Endodermal cell (in vitro differentiated cells): ENCODE data around the gene FADD. TPM values are rescaled to one million over a fixed set of nuclear protein-coding genes. Genes with fewer than 3 reads are reported as not detected.

Experiments
- DNase-seq: peaks from one replicate; pipeline ENCODE4 v3.0.0-alpha.2; 2017
- H3K27ac ChIP-seq: 2 replicates; pipeline ENCODE4 v1.5.1; 2013; ENCODE audit warnings: mild to moderate bottlenecking, low read depth, low read length, moderate library complexity
- H3K27me3 ChIP-seq: 2 replicates; pipeline ENCODE4 v1.6.1; 2013; ENCODE audit warnings: mild to moderate bottlenecking, low read length, moderate library complexity; ENCODE audit not compliant: insufficient read depth, control insufficient read depth, poor library complexity, severe bottlenecking
- H3K36me3 ChIP-seq: 2 replicates; pipeline ENCODE4 v1.7.0; 2013; ENCODE audit warnings: mild to moderate bottlenecking, low read length, moderate library complexity; ENCODE audit not compliant: control insufficient read depth, insufficient read depth
- H3K4me1 ChIP-seq: one replicate; pipeline ENCODE4 v1.7.0; 2013; ENCODE audit warnings: low read length; ENCODE audit not compliant: control insufficient read depth, insufficient read depth
- H3K4me3 ChIP-seq: 2 replicates; pipeline ENCODE4 v1.5.1; 2013; ENCODE audit warnings: mild to moderate bottlenecking, low read length, moderate library complexity
- H3K9ac ChIP-seq: 2 replicates; pipeline ENCODE4 v1.6.1; 2013; ENCODE audit warnings: mild to moderate bottlenecking, low read length, moderate library complexity; ENCODE audit not compliant: poor library complexity, severe bottlenecking; ENCODE audit errors: extremely low read depth
- H3K9me3 ChIP-seq: 2 replicates; pipeline ENCODE4 v1.6.1; 2013; ENCODE audit warnings: mild to moderate bottlenecking, low read length, moderate library complexity; ENCODE audit not compliant: control insufficient read depth
- H3K27ac Mint-ChIP-seq: 2 replicates; pipeline ENCODE4 v1.8.0; 2020; ENCODE audit warnings: mixed read lengths
- H3K27me3 Mint-ChIP-seq: 2 replicates; pipeline ENCODE4 v1.8.0; 2021; ENCODE audit warnings: mild to moderate bottlenecking, mixed read lengths; ENCODE audit not compliant: insufficient read depth
- H3K36me3 Mint-ChIP-seq: 2 replicates; pipeline ENCODE4 v1.8.0; 2020; ENCODE audit warnings: low read depth, mixed read lengths
- H3K4me1 Mint-ChIP-seq: 2 replicates; pipeline ENCODE4 v1.8.0; 2020; ENCODE audit warnings: mixed read lengths
- H3K4me3 Mint-ChIP-seq: 2 replicates; pipeline ENCODE4 v1.8.0; 2020; ENCODE audit warnings: mild to moderate bottlenecking, moderate library complexity, mixed read lengths
- H3K9me3 Mint-ChIP-seq: 2 replicates; pipeline ENCODE4 v1.8.0; 2020; ENCODE audit warnings: mild to moderate bottlenecking, mixed read lengths
- WGBS, 2 experiments: methylation state at CpG; one replicate each; pipeline versions ENCODE4 v1.1.5 to v1.1.7; 2013; ENCODE audit warnings: missing lambda C conversion rate in 2 of 2, mixed read lengths in 1 of 2; ENCODE audit not compliant: insufficient coverage in 1 of 2, insufficient read length in 1 of 2; 5-methylcytosine and 5-hydroxymethylcytosine counted together
- total RNA-seq, 2 donors: library from RNA; stranded (reverse); fragmentation: NEBNext Ultra II Directional in 1 of 2; extraction: Animal tissue kit (Norgen Biotek cat#: 25700) in 1 of 2; gene quantifications; 2 replicates in 1 of 2; 3 replicates in 1 of 2; pipeline ENCODE4 v1.2.1, GENCODE V29; 2021
- TF ChIP-seq, protein P1 (sequence below): fragments of 200-600 bp; sonication (generic); conservative IDR thresholded peaks from 2 replicates; pipeline ENCODE4 v1.5.0; 2021; ENCODE audit warnings: antibody characterized with exemption, mild to moderate bottlenecking

FADD gene
- total RNA-seq, 2 donors from 2014 or later, result 50.6 to 53.1 TPM

DNA sequence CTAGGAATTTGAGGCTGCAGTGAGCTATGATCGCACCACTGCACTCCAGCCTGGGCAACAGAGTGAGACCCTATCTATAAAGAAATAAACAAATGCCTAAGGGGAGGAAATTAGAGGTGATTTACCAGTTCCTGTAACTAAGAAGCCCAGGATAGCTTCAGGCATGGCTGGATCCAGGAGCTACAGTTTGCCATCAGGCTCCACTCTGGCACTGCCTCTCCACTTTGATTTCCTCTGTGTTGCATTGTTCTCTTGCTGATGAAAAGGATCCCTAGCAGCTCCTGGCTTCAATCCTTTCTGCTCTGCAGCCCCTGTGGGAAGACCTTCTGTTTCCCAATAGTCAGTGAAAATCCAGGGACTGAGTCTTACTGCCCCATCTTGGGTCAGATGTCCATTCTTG lies 20.1 kb upstream of the FADD start:
- H3K36me3 Mint-ChIP-seq, result no peaks in the 10 kb centered on the region
- H3K4me3 ChIP-seq, result no peak overlapping the region
- no peaks in the 10 kb centered on the region for H3K36me3 ChIP-seq
- H3K9ac ChIP-seq, result no peak overlapping the region
- DNase-seq, result no peak
- peaks cover 3% of the 10 kb centered on the region for H3K4me1 Mint-ChIP-seq
- no peak overlapping the region for H3K27ac ChIP-seq
- TF ChIP-seq, protein P1, sequence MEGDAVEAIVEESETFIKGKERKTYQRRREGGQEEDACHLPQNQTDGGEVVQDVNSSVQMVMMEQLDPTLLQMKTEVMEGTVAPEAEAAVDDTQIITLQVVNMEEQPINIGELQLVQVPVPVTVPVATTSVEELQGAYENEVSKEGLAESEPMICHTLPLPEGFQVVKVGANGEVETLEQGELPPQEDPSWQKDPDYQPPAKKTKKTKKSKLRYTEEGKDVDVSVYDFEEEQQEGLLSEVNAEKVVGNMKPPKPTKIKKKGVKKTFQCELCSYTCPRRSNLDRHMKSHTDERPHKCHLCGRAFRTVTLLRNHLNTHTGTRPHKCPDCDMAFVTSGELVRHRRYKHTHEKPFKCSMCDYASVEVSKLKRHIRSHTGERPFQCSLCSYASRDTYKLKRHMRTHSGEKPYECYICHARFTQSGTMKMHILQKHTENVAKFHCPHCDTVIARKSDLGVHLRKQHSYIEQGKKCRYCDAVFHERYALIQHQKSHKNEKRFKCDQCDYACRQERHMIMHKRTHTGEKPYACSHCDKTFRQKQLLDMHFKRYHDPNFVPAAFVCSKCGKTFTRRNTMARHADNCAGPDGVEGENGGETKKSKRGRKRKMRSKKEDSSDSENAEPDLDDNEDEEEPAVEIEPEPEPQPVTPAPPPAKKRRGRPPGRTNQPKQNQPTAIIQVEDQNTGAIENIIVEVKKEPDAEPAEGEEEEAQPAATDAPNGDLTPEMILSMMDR, result no peak
- peaks cover 3% of the 10 kb centered on the region for H3K4me1 ChIP-seq
- no peaks in the 10 kb centered on the region for H3K27me3 Mint-ChIP-seq
- no peaks in the 10 kb centered on the region for H3K9me3 Mint-ChIP-seq
- no peaks in the 10 kb centered on the region for H3K9me3 ChIP-seq
- H3K27ac Mint-ChIP-seq, result no peak overlapping the region
- H3K4me3 Mint-ChIP-seq, result no peak overlapping the region
- 94% methylated on average over 1 of the region's 1 CpG; no CpG with 5 or more reads in 1 of the 2 experiments for WGBS, 2 experiments
- H3K27me3 ChIP-seq, result no peaks in the 10 kb centered on the region

DNA sequence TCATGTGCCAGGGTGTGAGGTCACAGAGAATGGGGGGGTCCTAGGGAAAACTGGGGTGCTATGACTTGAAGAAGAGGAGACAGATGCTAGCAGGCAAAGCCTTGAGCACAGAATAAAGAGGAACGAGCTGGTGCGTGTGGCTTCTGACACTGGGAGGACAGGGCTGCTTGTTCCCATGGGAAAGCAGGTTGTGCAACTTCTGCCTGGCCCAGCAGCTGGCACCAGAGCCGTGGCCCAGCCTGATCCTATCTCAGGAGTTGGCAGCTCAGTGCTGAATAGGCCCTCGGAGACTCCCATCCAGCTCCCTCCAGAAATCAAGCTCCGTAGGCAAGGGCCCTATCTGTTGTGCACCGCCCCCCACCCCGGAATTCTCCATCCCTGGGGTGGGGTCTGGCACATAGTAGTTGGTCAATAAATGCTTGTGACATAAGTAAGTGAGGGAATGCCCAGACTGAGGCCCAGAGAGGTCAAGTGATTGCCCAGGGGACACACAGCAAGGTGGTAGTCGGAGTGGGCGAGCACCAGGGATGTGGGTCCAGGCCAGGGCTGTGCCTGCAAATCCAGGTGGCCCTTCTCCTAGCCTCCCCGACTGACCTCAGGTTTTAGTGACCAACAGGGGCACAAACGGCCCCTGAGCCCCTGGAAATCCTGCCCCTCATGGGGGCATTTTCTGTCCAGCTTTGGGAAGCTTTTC lies 19.5 kb upstream of the FADD start:
- Mint-ChIP-seq H3K27ac (no peak overlapping the region), H3K27me3 (no peaks in the 10 kb centered on the region), H3K9me3 (no peaks in the 10 kb centered on the region), H3K4me1 (peaks cover 3% of the 10 kb centered on the region), H3K36me3 (no peaks in the 10 kb centered on the region), H3K4me3 (no peak overlapping the region)
- no peaks in the 10 kb centered on the region for H3K9me3 ChIP-seq
- TF ChIP-seq, protein P1, result no peak
- WGBS, 2 experiments, result 94% methylated on average over 6 to 11 of the region's 11 CpGs
- H3K36me3 ChIP-seq, result no peaks in the 10 kb centered on the region
- no peak overlapping the region for H3K27ac ChIP-seq
- no peaks in the 10 kb centered on the region for H3K27me3 ChIP-seq
- peaks cover 3% of the 10 kb centered on the region for H3K4me1 ChIP-seq
- no peak overlapping the region for H3K9ac ChIP-seq
- no peak overlapping the region for H3K4me3 ChIP-seq
- no peak for DNase-seq

DNA sequence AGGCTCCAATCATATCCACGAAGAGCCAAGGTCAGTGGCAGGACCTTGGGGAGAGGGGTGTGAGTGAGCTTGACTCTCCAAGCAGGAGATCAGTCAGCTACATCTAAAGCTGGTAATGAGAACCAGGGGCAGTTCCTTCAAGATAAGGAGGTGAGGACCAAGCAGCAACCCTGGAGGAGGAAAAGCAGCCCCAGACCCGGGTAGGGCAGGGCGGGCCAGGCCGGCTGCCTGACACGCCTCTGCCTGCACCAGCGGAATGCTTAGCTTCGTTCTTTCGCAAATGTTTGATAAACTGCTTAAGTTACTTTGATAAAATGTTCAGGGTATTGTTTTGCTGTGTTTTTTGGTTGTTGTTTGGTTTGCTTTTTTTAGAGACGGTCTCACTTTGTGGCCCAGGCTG lies 18.7 kb upstream of the FADD start:
- TF ChIP-seq, protein P1, result no peak
- 88 to 90% methylated on average over 7 to 9 of the region's 9 CpGs for WGBS, 2 experiments

More for the DNA sequence above, 18.7 kb upstream of the FADD start:
- no peak overlapping the region for H3K27ac Mint-ChIP-seq
- Histone ChIP-seq H3K27ac (no peak overlapping the region), H3K9ac (no peak overlapping the region), H3K9me3 (no peaks in the 10 kb centered on the region), H3K36me3 (no peaks in the 10 kb centered on the region), H3K4me3 (no peak overlapping the region), H3K27me3 (no peaks in the 10 kb centered on the region), H3K4me1 (peaks cover 3% of the 10 kb centered on the region)
- no peaks in the 10 kb centered on the region for H3K36me3 Mint-ChIP-seq
- peaks cover 3% of the 10 kb centered on the region for H3K4me1 Mint-ChIP-seq
- no peak overlapping the region for H3K4me3 Mint-ChIP-seq
- H3K9me3 Mint-ChIP-seq, result no peaks in the 10 kb centered on the region
- H3K27me3 Mint-ChIP-seq, result no peaks in the 10 kb centered on the region
- no peak for DNase-seq
